ENCODE data around the gene PCDHGA5. TPM values are rescaled to one million over a fixed set of nuclear protein-coding genes. Genes with fewer than 3 reads are reported as not detected.
A peak's percentile ranks its signal among the peaks of the same experiment; 100 is the strongest.
"Not testable (repeated sequence)": the region's sequence is repeated elsewhere in the genome, so short reads cannot be mapped to it uniquely, and the experiment has no call there.

PCDHGA5 gene
- total RNA-seq, 4 donors from 2014 or later, result 0.38 to 2.3 (median 1.8) TPM

DNA sequence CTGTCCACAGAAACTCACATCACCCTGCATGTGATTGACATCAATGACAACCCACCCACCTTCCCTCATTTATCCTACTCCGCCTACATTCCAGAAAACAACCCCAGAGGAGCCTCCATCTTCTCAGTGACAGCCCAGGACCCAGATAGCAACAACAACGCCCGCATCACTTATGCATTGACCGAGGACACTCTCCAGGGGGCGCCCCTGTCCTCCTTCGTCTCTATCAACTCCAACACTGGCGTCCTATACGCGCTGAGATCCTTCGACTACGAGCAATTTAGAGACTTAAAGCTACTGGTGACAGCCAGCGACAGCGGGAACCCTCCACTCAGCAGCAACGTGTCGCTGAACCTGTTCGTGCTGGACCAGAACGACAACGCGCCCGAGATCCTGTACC lies 18.6 kb upstream of the PCDHGA5 start:
- intact Hi-C loops (cut with DNase I), result no loop called here
- Histone ChIP-seq H3K4me1 (no peaks in the 10 kb centered on the region), H3K4me3 (no peak overlapping the region), H3K27me3 (peaks cover 0 to 60% (median 0%) of the 10 kb centered on the region in 4 donors), H3K9me3 (peaks cover 0 to 91% (median 48%) of the 10 kb centered on the region in 3 donors), H3K27ac (no peak overlapping the region), H3K36me3 (no peaks in the 10 kb centered on the region)
- 59 to 60% methylated on average over 11 to 17 of the region's 20 CpGs for WGBS, 2 donors
- no peak for DNase-seq
- TF ChIP-seq POLR2A (IDR thresholded peaks at IDR 0.05), result no peak
- TF ChIP-seq, protein P1, sequence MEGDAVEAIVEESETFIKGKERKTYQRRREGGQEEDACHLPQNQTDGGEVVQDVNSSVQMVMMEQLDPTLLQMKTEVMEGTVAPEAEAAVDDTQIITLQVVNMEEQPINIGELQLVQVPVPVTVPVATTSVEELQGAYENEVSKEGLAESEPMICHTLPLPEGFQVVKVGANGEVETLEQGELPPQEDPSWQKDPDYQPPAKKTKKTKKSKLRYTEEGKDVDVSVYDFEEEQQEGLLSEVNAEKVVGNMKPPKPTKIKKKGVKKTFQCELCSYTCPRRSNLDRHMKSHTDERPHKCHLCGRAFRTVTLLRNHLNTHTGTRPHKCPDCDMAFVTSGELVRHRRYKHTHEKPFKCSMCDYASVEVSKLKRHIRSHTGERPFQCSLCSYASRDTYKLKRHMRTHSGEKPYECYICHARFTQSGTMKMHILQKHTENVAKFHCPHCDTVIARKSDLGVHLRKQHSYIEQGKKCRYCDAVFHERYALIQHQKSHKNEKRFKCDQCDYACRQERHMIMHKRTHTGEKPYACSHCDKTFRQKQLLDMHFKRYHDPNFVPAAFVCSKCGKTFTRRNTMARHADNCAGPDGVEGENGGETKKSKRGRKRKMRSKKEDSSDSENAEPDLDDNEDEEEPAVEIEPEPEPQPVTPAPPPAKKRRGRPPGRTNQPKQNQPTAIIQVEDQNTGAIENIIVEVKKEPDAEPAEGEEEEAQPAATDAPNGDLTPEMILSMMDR (IDR thresholded peaks at IDR 0.05), result no peak

DNA sequence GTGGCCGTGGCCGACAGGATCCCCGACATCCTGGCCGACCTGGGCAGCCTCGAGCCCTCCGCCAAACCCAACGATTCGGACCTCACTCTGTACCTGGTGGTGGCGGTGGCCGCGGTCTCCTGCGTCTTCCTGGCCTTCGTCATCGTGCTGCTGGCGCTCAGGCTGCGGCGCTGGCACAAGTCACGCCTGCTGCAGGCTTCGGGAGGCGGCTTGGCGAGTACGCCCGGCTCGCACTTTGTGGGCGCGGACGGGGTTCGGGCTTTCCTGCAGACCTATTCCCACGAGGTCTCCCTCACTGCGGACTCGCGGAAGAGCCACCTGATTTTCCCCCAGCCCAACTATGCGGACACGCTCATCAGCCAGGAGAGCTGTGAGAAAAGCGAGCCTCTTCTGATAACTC lies 17.9 kb upstream of the PCDHGA5 start:
- H3K4me1 ChIP-seq; intact Hi-C loops (cut with DNase I); DNase-seq; H3K27ac ChIP-seq; H3K4me3 ChIP-seq; H3K36me3 ChIP-seq: not testable (repeated sequence)
- Histone ChIP-seq H3K27me3 (peaks cover 0 to 62% (median 0%) of the 10 kb centered on the region in 4 donors), H3K9me3 (peaks cover 0 to 91% (median 48%) of the 10 kb centered on the region in 3 donors)
- 35 to 60% methylated on average over 4 to 7 of the region's 35 CpGs for WGBS, 2 donors

DNA sequence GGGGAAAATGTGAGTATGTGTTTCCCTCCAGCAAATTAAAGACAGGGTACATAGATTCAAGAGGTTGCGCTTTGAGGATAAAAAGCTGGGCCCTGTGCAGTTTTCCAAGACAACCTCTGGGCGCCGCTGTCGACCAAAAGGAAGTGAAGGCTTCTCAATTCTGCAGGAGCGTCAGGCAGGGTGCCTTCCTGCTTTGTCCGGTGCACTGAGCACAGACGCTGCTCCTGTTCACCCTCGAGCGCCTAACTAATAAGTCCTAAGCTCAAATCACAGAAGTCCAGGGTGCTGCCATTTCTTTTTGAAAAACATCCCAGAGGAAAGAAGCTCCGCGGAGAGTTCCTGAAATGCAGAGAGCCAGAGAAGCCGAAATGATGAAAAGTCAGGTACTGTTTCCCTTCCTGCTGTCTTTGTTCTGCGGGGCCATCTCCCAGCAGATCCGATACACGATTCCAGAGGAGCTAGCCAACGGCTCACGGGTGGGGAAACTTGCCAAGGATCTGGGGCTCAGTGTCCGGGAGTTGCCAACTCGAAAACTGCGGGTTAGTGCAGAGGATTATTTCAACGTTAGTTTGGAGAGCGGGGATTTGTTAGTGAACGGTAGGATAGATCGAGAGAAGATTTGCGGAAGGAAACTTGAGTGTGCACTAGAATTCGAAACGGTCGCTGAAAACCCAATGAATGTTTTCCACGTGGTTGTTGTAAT lies 13.9 kb upstream of the PCDHGA5 start, which contains the start of gene PCDHGB1:
Gene PCDHGB1 (plus strand): TSS at position 183 of the 703 bp plus-strand sequence. CDS start 162 bp downstream, at position 345.
- 34 to 36% methylated on average over 21 to 26 of the region's 29 CpGs for WGBS, 2 donors

DNA sequence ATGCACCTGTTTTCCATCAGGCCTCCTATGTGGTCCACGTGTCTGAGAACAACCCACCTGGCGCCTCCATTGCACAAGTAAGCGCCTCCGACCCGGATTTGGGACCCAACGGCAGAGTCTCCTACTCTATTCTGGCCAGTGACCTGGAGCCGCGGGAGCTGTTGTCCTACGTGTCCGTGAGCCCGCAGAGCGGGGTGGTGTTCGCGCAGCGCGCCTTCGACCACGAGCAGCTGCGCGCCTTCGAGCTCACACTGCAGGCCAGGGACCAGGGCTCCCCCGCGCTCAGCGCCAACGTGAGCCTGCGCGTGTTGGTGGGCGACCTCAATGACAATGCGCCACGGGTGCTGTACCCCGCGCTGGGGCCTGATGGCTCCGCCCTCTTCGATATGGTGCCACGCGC lies 12.4 kb upstream of the PCDHGA5 start:
- Histone ChIP-seq H3K4me3 (no peak overlapping the region), H3K27me3 (peaks cover 0 to 57% (median 0%) of the 10 kb centered on the region in 4 donors), H3K9me3 (peaks cover 0 to 95% (median 66%) of the 10 kb centered on the region in 3 donors), H3K4me1 (no peaks in the 10 kb centered on the region), H3K27ac (no peak overlapping the region), H3K36me3 (no peaks in the 10 kb centered on the region)
- TF ChIP-seq POLR2A (IDR thresholded peaks at IDR 0.05), result no peak
- TF ChIP-seq, protein P1 (IDR thresholded peaks at IDR 0.05), result no peak
- intact Hi-C loops (cut with DNase I), result no loop called here
- DNase-seq, result no peak
- WGBS, 2 donors, result 26% methylated on average over 8 of the region's 36 CpGs; no CpG with 5 or more reads in 1 of the 2 donors

More for the DNA sequence above, 13.9 kb upstream of the PCDHGA5 start, which contains the start of gene PCDHGB1:
- H3K4me1 ChIP-seq, result no peaks in the 10 kb centered on the region
- no peak for TF ChIP-seq POLR2A (IDR thresholded peaks at IDR 0.05)
- TF ChIP-seq, protein P1 (IDR thresholded peaks at IDR 0.05), result peak in 3 of 6 experiments; percentile 8 to 45 (median 26)
- no peaks in the 10 kb centered on the region for H3K36me3 ChIP-seq
- peaks cover 0 to 95% (median 56%) of the 10 kb centered on the region in 3 donors for H3K9me3 ChIP-seq
- no peak within 1 kb of the TSS for H3K27ac ChIP-seq
- intact Hi-C loops (cut with DNase I), result no loop called here
- H3K4me3 ChIP-seq, result peak within 1 kb of the TSS in 2 of 4 donors; percentile 8 to 41
- H3K27me3 ChIP-seq, result peaks cover 0 to 64% (median 0%) of the 10 kb centered on the region in 4 donors
- DNase-seq, result no peak

DNA sequence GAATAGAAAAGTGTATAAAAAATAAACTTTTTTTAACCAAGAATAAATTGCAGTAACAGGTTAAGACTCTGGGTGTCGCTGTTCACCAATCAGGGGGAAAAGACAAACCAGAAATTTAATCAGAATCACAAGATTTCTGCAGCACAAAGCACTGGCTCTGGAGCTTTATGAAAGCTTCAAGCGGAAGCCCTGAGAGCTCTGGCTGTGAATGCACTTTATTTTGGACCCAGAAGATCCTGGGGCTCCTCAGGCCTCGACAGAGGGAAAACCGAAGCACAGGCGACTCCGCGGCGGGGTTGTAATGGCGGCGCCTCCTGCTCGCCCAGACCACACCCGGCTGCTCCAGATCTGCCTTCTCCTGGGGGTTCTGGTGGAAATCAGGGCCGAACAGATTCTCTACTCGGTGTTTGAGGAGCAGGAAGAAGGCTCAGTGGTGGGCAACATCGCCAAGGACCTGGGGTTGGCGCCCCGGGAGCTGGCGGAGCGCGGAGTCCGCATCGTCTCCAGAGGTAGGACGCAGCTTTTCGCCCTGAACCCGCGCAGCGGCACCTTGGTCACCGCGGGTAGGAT lies 9.0 kb upstream of the PCDHGA5 start, which contains the start of gene PCDHGA4:
Gene PCDHGA4 (plus strand): TSS at position 122 of the 570 bp plus-strand sequence. CDS start 87 bp downstream, at position 209.
- no peak within 1 kb of the TSS for H3K27ac ChIP-seq
- H3K27me3 ChIP-seq, result peaks cover 0 to 44% (median 0%) of the 10 kb centered on the region in 4 donors
- H3K4me1 ChIP-seq, result no peaks in the 10 kb centered on the region
- TF ChIP-seq, protein P1 (IDR thresholded peaks at IDR 0.05), result peak in 2 of 6 experiments; percentile 5 to 23
- no peak for TF ChIP-seq POLR2A (IDR thresholded peaks at IDR 0.05)
- no peak for DNase-seq
- H3K4me3 ChIP-seq, result peak within 1 kb of the TSS in 3 of 4 donors; percentile 11 to 47 (median 26)
- WGBS, 2 donors, result 16 to 29% methylated on average over 5 to 13 of the region's 29 CpGs
- intact Hi-C loops (cut with DNase I), result no loop called here
- H3K36me3 ChIP-seq, result no peaks in the 10 kb centered on the region
- H3K9me3 ChIP-seq, result peaks cover 5 to 98% (median 76%) of the 10 kb centered on the region in 3 donors
